Measurements from ENCODE around the gene NOC2L. TPM values are rescaled to one million over a fixed set of nuclear protein-coding genes. Genes with fewer than 3 reads are reported as not detected.

Gene NOC2L
- total RNA-seq, 2 donors from 2014 or later = 66.3 to 112 TPM

DNA sequence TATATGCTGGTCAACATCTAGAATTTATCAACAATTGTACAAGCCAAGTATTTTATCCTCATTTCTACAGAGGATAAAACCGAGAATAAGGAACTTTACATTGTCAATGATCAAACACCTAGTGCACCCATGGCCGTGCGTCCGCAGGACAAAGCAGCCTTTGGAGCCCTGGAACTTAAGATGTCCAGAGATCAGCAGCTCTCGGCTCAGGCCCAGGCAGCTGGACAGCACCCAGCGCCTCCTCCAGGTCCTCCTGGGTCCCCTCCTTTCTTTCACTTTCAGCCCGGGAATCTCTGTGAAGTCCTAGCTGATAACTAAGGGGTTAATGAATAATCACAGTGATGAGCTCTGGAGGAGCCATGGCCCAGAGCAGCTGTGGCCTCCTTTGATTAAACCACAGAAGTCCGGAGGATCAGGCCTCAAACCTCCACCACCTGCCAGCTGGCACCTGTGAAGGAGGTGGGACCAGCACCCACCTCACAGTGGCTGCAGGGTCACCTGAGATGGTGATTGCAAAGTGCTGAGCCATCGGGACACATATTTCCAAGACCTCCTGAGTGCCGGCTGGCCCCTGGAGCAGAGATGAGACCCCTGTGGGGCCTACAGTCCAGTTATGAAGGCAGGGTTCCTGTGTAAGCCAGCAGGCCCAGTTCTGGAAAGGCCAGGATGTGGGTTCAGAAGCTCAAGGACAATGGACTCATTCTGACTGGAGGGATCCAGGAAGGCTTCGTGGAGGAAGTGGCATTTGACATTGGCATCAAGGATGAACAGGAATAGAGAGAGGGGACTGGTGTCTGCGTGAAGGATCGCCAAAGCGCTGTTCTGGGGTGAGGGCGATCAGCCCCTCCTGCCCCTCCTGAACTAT is 46.9 kb downstream of the NOC2L start:
- Mint-ChIP-seq H3K36me3 (no peaks in the 10 kb centered on the region), H3K9me3 (no peaks in the 10 kb centered on the region), H3K27ac (no peak overlapping the region)
- ATAC-seq (no peak), DNase-seq (ENCODE audit: low spot score in 2 of 2) (peak in 1 of 2 donors; percentile 47)

DNA sequence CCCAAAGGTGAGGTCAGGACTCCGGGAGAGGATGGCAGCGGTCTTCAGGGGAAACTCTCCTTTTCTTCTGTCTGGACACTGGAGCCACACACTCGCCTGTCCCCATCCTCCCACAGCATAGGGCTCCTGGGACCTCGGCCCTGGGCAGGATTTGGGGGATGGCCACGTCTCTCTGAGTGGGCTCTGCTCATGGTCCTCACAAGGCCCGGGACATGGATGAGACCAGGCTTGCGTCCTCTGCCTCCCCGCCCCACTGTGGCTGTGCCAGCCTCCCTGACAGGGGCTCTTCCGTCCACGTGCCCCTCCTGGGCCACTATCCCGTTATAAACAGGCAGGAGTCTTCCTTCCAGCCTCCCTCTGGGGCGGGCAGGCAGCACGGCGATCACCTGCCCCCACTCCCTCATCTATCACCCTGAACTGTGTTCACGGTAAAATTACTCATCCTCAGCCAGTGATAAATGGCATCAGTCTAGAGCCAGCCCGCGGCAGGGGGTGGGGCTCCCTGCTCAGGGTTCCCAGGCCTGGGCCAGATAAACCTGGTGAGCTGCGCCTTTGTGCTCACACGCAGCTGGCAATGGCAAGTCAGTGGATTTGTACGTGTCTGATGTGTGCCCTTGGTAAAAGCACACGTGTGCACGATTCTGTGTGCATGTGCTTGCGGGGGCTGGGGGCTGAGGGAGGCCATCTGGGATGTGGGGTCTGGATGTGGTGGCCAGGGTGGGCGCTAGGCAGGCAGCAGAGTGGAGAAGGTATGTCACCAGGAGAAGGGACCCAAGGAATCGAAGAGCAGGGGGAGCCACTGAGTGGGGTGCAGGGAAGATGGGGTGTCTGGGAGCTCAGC is 48.0 kb downstream of the NOC2L start:
- Mint-ChIP-seq H3K9me3 (no peaks in the 10 kb centered on the region), H3K36me3 (no peaks in the 10 kb centered on the region), H3K27ac (no peak overlapping the region)
- DNase-seq (ENCODE audit: low spot score in 2 of 2) (peak in 1 of 2 donors; percentile 7), ATAC-seq (peak in 1 of 2 donors; percentile 42)

DNA sequence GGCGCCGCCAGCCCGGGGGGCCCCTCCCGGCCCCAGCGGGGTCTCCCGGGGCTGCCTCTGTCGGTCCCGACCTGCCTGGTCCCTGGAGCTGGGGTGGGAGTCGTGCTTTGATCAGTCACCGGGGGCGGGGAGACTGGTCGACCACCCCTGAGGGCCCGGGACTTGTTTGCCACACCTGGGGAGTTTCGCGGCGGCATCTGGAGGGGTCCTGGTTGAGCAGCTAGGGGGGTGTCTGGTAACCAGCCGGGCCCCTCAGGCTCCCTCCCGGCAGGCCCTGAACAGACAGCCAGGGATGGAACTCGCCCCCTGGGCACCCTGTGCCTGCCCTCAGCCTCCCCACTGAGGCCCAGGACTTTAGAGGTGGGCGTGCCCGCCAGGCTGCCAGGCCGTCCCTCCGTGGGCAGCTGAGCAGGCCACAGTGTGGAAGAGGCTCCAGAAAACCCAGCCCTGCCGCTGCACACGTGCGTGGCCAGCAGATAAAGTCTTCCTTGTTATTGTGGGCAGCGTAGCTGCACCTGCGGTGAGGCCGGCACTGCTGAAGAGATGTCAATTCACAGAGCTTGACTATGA is 48.7 kb downstream of the NOC2L start:
- Mint-ChIP-seq H3K9me3 (no peaks in the 10 kb centered on the region), H3K27ac (no peak overlapping the region), H3K36me3 (peaks cover 0 to 1% of the 10 kb centered on the region in 2 donors)
- ATAC-seq (no peak), DNase-seq (ENCODE audit: low spot score in 2 of 2) (no peak)

DNA sequence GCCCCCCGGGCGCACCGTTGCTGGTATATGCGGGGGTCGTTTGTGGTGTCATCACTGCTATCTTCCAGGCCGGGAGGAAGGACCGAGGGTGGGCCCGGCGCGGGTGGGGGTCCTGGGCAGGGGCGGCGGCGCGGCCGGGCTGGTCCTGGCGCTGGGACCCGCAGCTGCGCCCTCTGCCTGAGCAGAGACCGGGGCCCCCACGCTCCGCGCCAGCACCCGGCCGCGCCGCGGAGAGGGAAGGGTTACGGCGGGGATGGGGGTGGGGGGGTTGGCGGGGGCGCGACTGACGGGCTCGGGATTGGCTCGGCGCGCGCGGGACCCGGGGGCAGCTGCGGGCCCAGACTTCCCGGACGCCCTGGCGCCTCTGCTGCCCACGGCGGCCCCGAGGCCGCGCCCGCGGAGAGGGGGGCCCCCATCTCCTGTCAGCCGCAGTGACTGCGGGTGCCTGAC is 49.2 kb downstream of the NOC2L start:
- no peak overlapping the region for H3K27ac Mint-ChIP-seq
- DNase-seq (ENCODE audit: low spot score in 2 of 2) = no peak

DNA sequence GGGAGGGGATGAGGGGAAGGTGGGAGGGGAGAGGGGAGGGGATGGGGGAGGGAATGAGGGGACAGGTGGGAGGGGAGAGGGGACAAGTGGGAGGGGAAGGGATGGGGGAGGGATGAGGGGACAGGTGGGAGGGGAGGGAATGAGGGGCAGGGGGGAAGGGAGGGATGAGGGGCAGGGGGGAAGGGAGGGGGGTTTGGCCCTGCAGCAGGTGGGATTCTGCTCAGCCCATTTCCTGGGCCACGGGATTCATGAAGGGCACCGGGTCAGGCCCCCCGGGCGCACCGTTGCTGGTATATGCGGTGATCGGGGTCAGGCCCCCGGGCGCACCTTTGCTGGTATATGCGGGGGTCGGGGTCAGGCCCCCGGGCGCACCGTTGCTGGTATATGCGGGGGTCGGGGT is 50.4 kb downstream of the NOC2L start:
- H3K9me3 Mint-ChIP-seq = no peaks in the 10 kb centered on the region
- no peak overlapping the region for H3K27ac Mint-ChIP-seq
- ATAC-seq (no peak), DNase-seq (ENCODE audit: low spot score in 2 of 2) (no peak)
- peaks cover 0 to 4% of the 10 kb centered on the region in 2 donors for H3K36me3 Mint-ChIP-seq

More for the DNA sequence above, 49.2 kb downstream of the NOC2L start:
- no peak for ATAC-seq
- no peaks in the 10 kb centered on the region for H3K9me3 Mint-ChIP-seq
- H3K36me3 Mint-ChIP-seq = peaks cover 0 to 4% of the 10 kb centered on the region in 2 donors

DNA sequence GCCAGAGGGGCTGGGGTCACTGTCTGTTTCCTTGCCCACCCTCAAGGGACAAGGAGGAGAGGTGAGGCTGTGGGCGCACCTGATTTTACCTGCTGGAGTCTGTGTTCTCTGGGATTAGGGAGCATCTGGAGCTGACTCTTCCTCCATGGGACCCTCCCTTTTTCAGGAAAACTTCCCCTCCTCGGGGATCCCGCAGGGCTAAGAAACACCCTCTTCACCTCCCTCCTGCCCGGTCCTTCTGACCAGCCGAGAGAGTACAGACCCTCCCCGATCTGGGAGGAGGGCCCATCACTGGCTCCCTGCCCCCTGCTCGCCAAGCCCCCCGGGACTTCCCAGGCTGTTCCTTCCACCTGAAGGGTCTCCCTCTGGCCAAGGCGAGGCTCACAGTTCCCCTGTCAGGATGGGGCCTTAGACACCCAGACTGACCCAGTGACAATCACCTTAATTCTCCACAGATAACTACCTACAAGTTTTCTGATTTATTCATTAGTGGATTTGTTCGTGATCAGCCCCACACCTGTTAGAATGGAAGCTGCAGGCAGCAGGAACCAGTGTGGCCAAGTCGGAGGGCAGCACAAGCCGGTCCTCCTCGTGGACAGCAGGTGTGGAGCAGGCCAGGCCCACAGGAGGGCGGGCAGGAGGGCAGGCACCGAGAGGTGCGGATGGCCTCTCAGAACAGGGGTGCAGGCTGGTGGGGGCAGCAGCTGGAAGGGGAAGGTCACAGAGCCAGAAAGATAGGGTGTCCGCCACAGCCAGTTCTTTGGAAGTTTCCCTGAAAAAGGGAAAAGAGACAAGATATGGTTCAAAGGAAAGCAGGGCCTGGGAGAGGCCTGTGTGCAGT is 51.2 kb downstream of the NOC2L start:
- Mint-ChIP-seq H3K27ac (no peak overlapping the region), H3K9me3 (no peaks in the 10 kb centered on the region), H3K36me3 (peaks cover 0 to 4% of the 10 kb centered on the region in 2 donors)
- DNase-seq (ENCODE audit: low spot score in 2 of 2) = no peak
- ATAC-seq = no peak

DNA sequence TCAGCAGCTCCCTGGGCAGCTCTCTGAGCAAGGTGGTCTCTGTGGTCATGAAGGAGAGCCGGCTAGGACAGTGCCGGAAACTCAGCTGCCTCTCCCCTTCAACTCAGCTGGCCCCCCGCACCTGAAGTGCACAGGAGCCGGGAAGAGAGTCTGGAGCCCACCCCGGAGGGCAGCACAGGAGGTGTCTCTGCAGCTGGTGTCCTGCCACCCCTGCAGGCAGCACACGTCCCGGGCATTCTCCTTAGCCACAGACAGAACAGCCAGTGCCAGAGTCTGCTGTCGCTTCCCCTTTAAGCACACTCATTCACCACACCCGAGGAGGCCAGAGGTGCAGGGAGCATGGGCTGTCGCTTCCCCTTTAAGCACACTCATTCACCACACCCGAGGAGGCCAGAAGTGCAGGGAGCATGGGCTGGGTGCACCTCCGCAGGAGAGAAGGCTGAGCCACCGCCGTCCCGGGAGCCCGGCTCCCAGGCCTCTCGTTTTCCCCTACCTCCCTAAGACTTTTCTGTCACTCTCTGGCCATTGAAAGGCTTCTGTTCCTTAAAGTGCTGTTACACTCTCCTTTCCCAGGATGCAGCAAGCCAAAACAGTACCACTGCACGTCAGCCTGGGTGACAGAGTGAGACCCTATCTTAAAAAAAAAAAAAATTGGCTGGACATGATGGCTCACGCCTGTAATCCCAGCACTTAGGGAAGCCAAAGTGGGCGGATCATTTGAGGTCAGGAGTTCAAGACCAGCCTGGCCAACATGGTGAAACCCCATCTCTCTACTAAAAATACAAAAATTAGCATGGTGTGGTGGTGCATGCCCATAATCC is 52.2 kb downstream of the NOC2L start:
- DNase-seq (ENCODE audit: low spot score in 2 of 2) (peak in 1 of 2 donors; percentile 52), ATAC-seq (peak in 1 of 2 donors; percentile 51)
- Mint-ChIP-seq H3K9me3 (no peaks in the 10 kb centered on the region), H3K27ac (no peak overlapping the region), H3K36me3 (peaks cover 0 to 4% of the 10 kb centered on the region in 2 donors)

DNA sequence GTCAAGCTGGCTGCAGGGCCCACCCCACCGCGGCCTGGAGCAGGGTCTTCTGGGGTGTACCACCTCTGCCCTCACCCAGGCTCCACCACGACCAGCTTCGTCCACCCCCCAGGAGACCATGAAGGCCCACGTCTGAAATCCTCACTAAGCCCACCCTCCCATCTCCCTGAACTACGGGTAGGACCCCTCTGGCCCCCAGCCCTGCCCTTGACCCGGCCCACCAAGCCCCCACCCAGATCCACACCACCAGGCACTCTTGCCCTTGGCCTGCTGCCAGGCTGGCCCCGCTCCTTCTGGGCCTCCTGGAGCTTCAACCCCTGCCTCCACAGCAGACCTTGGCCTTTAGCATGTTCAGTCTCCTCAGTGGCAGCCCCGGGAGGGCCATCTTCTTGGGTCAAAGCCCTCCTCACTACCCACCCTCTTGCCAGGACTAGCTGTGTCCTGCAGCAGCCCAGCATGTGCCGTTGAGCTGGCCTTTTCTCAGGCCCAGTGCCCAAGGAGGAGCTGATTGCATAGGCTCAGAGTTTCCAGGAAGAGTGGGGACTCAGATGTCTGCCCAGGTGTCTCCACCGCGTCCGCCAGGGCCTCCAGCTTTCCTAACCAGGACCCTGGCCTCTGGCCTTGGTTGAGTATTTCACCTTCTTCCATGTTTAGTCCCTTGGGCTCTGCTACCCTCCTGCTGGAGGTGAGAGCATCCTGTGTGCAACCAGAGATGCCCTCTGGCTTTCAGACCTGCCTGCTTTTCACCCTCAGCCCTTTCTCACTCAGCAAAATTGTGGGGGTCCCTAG is 53.1 kb downstream of the NOC2L start:
- DNase-seq (ENCODE audit: low spot score in 2 of 2) = peak in 1 of 2 donors; percentile 54
- Mint-ChIP-seq H3K27ac (no peak overlapping the region), H3K9me3 (no peaks in the 10 kb centered on the region), H3K36me3 (peaks cover 0 to 4% of the 10 kb centered on the region in 2 donors)
- ATAC-seq = no peak

DNA sequence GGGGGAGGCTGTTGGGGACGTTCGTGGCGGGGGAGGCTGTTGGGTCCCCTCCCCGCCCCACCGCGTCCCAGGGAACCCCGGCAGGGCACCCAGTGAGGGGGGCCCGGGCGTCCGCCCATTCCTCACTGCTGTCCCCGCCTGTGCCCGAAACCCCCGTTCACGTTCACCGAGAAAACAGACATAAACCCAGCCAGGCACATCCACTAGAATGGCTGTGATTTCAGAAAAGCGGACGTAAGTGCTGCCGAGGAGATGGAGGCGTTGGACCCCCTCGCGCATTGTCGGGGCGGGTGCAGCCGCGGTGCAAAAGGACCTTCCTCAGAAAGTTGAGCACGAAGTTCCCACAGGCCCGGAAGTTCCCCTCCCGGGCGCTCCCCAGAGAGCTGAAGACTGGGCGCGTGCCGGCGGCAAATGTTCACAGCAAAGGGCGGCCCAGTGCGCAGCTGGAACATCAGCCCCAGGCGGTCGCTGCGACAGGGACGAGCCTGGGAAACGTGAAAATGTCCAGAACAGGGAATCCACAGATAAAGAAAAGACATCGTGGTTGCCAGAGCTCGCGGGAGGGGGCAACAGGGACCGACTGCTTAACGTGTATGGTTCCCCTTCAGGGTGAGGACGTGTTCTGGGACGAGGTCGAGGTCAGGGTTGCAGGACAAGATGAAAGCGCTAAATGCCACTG is 53.8 kb downstream of the NOC2L start:
- Mint-ChIP-seq H3K9me3 (no peaks in the 10 kb centered on the region), H3K36me3 (peaks cover 0 to 4% of the 10 kb centered on the region in 2 donors), H3K27ac (no peak overlapping the region)
- DNase-seq (ENCODE audit: low spot score in 2 of 2) = peak in 1 of 2 donors; percentile 53
- peak; percentile 2 to 12 for ATAC-seq

DNA sequence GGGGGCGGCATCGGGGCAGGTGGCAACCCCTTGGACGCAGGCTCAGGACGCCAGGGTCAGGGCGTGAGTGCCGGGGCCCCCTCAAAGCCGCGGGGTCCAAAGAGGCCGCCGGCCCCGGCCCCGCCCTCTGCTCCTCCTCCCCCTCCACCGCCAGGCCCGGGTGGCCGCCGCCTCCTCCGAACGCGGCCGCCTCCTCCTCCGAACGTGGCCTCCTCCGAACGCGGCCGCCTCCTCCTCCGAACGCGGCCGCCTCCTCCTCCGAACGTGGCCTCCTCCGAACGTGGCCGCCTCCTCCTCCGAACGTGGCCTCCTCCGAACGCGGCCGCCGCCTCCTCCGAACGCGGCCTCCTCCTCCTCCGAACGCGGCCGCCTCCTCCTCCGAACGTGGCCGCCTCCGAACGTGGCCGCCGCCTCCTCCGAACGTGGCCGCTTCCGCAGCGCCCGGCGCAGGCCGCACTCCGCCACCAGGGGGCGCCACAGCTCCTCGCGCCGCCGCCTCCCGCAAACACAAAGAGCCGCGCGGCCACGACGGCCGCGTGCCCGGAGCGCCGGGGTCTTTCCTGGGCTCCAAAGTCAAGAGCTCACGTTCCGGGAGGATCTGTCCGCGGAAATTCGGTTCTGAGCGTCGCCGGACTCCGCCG is 54.6 kb downstream of the NOC2L start:
- DNase-seq (ENCODE audit: low spot score in 2 of 2) (peak; percentile 87 to 93), ATAC-seq (peak; percentile 86 to 92)
- Mint-ChIP-seq H3K27ac (no peak overlapping the region), H3K36me3 (peaks cover 0 to 4% of the 10 kb centered on the region in 2 donors), H3K9me3 (no peaks in the 10 kb centered on the region)

DNA sequence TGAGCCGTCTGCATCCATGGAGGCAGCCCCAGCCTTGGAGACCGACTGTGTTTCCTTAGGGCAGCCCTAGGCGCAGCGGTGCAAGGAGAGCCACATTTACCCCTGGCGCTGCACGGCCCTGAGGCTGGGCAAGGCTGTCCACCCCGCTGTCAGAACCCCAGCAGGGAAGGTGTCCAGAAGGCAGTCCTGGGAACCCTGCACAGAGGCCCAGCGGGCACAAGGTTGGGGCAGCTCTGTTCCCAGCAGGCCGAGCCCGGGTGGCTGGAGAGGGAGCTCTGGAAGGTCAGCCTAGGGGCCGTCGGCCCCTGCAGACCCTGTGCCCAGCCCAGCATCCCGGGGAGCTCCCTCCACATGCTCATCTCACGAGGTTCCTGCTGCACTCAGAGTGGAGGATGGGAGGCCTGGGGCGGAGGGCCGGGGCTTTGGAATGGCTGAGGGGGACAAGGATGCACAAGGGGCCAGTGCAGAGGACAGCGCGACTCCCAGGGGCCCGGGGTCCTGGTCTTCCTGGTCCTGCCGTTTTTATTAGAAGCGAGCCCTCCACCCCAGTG is 55.3 kb downstream of the NOC2L start:
- Mint-ChIP-seq H3K9me3 (peaks cover 0 to under 1% of the 10 kb centered on the region in 2 donors), H3K27ac (no peak overlapping the region), H3K36me3 (peaks cover under 1 to 4% of the 10 kb centered on the region in 2 donors)
- no peak for ATAC-seq
- DNase-seq (ENCODE audit: low spot score in 2 of 2) = no peak

DNA sequence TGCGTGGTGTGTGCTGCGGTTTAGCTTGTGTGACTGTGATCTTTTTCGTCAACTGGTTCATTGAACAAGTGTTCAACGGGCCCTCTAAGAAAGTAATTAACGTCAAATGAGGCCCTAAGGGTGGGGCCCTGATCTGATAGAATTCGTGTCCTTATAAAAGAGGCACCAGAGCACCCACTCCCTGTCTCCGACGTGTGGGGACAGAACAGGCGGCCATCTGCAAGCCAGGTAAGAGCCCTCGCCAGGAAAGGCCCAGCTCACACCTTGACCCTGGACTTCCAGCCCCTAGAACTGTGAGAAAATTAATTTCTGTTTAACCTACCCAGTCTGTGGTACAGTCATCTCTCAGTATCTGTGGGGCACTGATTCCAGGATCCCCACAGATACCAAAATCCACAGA is 55.8 kb downstream of the NOC2L start:
- Mint-ChIP-seq H3K27ac (no peak overlapping the region), H3K9me3 (peaks cover 0 to 5% of the 10 kb centered on the region in 2 donors), H3K36me3 (peaks cover 4 to 6% of the 10 kb centered on the region in 2 donors)
- no peak for DNase-seq (ENCODE audit: low spot score in 2 of 2)
- ATAC-seq = no peak

DNA sequence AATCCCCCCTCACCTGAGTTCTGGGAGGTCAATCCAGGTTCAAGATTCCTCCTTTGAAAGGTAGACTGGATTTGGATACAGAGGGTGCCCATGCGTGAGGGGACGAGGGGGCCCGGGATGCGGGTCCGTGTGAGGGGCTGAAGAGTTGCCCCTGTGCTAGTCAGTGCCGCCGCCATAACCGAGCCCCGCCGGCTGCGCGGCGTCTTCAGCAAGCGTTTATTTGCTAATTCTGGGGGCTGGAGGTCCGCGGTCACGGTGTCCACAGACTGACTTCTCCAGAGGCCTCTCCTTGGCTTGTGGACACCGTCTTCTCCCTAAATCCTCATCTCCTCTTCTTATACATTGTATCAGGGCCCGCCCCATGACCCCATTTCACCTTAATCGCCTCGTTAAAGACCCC is 56.3 kb downstream of the NOC2L start:
- H3K36me3 Mint-ChIP-seq = peaks cover 9 to 11% of the 10 kb centered on the region in 2 donors
- H3K27ac Mint-ChIP-seq = no peak overlapping the region
- ATAC-seq (no peak), DNase-seq (ENCODE audit: low spot score in 2 of 2) (no peak)
- H3K9me3 Mint-ChIP-seq = peaks cover 4 to 10% of the 10 kb centered on the region in 2 donors

Measured in activated naive CD4-positive, alpha-beta T cell treated with anti-CD3 and anti-CD28 coated beads, Interleukin-2, amount 50 U/mL, for 72 hours (primary cell).